ENCODE results near the gene UTP15. TPM values are rescaled to one million over a fixed set of nuclear protein-coding genes. Genes with fewer than 3 reads are reported as not detected.

The UTP15 gene
- total and polyA plus RNA-seq, 2 donors (not counting 3 experiments of a cell fraction or from before 2014, with no cell fraction given): 11.7 to 25.2 TPM

GRCh38 chr5:73591698-73592501 lies 26.4 kb downstream of the UTP15 start:
- FAIRE-seq (peak; percentile 31), DNase-seq (ENCODE audit: low read depth, low spot score) (peak; percentile 14)
- H3K4me2 ChIP-seq (ENCODE audit: insufficient read depth, low read length): no peak overlapping the region
- H3K36me3 ChIP-seq (ENCODE audit: control insufficient read depth in 2 of 2, extremely low read depth in 1 of 2, insufficient read depth in 2 of 2, low read length in 2 of 2): no peaks in the 10 kb centered on the region
- no peaks in the 10 kb centered on the region for H3K27me3 ChIP-seq (ENCODE audit: control insufficient read depth in 2 of 2, insufficient read depth in 2 of 2, low read length in 2 of 2)
- dilution Hi-C loops (cut with MboI; ENCODE audit: extremely low pct_ligation_motif_present, low sequenced_read_pairs) (no loop called here), intact Hi-C loops (cut with micrococcal nuclease) (loop anchor here (1.0 to 10.0 kb wide), 7 partner anchors 35 to 1056 kb away; partner anchors contain the start of gene ARHGEF28)
- no peak overlapping the region for H3K4me3 ChIP-seq (replicated peaks in 1 of 3; ENCODE audit: insufficient read depth in 1 of 3, low read depth in 1 of 3, low read length in 3 of 3)
- H3K9ac ChIP-seq (replicated peaks; ENCODE audit: extremely low read depth, insufficient read depth, low read length): no peak overlapping the region
- no peaks in the 10 kb centered on the region for H3K9me1 ChIP-seq (replicated peaks; ENCODE audit: control insufficient read depth, extremely low read depth, insufficient read depth, low read length)
- TF ChIP-seq JUN (IDR thresholded peaks at IDR 0.05; ENCODE audit: borderline replicate concordance, insufficient read depth, insufficient read length, low read depth): no peak
- TF ChIP-seq, protein P1, sequence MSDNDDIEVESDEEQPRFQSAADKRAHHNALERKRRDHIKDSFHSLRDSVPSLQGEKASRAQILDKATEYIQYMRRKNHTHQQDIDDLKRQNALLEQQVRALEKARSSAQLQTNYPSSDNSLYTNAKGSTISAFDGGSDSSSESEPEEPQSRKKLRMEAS (IDR thresholded peaks at IDR 0.05; ENCODE audit: insufficient read depth, insufficient read length): no peak
- no peak for TF ChIP-seq EZH2 (IDR thresholded peaks at IDR 0.05; ENCODE audit: borderline replicate concordance, low read depth, low read length, severe bottlenecking)
- TF ChIP-seq MYC (IDR thresholded peaks at IDR 0.05; ENCODE audit: low read depth, low read length): no peak
- TF ChIP-seq CTCF (IDR thresholded peaks at IDR 0.05; ENCODE audit: extremely low read depth in 1 of 2, insufficient read depth in 1 of 2, low read depth in 1 of 2, low read length in 2 of 2): no peak
- no peak for TF ChIP-seq POLR2AphosphoS5 (IDR thresholded peaks at IDR 0.05; ENCODE audit: insufficient read depth, low read depth, low read length)
- no peak for TF ChIP-seq GATA2 (IDR thresholded peaks at IDR 0.05; ENCODE audit: insufficient read depth, insufficient read length, low read depth, low read length)
- no peak for TF ChIP-seq FOS (IDR thresholded peaks at IDR 0.05; ENCODE audit: borderline replicate concordance, insufficient read depth, low read length)
- no peak for TF ChIP-seq POLR2A (IDR thresholded peaks at IDR 0.05; ENCODE audit: low read depth, low read length)
- no TSS peak for BruUV-seq (replicated peaks)
- no peaks in the 10 kb centered on the region for H3K79me2 ChIP-seq (ENCODE audit: control insufficient read depth, insufficient read depth, low read length)
- H3K27ac ChIP-seq (ENCODE audit: insufficient read depth, low read depth, low read length): no peak overlapping the region
- no peaks in the 10 kb centered on the region for H3K9me3 ChIP-seq (replicated peaks; ENCODE audit: control insufficient read depth, insufficient read depth, low read length)
- no peaks in the 10 kb centered on the region for H4K20me1 ChIP-seq (replicated peaks; ENCODE audit: control insufficient read depth, extremely low read depth, insufficient read depth, low read length)
- ChIA-PET CTCF (interaction anchor here (0.7 to 10.3 kb wide), 56 partner anchors 10 to 1058 kb away, joined by 3 to 232 read pairs (median 5); partner anchors contain the start of gene ARHGEF28), POLR2A (interaction anchor here (0.6 kb wide), 1 partner anchor 186 kb away, joined by 3 read pairs; no protein-coding TSS in a partner anchor)
- peaks cover 18% of the 10 kb centered on the region for H3K4me1 ChIP-seq (ENCODE audit: control insufficient read depth, extremely low read depth, insufficient read depth, low read length)
- no peak overlapping the region for H2AFZ ChIP-seq (ENCODE audit: low read depth, low read length)

All from endothelial cell of umbilical vein (primary cell).